Measurements from ENCODE around the gene C1orf146.

DNA sequence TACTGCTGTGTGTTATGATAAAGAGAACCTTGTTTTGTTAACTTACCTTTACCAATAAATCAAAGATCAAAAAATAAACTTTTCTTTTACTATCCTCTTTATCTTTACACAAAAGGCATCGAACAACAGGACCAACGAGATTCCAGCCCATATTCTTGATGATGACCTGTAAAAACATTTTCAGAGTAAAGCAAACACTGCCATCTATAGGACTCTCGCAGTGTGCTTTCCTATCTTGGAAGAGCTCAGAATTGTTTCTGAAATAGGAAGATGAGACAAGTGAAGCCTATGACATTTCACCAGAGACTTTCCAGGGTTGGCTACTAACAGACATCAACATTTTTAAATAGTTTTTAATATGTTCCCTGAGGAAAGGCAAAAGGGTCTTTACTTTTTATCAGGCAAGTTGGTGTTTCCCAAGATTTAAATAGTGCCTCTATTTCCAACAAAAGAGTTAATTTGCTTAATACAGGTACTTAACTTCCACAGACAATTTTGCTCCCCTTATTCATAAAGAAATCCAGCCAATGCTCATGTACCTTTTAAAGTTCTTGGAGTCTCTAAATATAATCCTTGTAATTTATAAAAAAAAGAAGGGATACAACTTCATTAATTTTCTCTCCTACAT, 73.8 kb downstream of the C1orf146 start:
- no peak for TF ChIP-seq POLR2A (IDR thresholded peaks at IDR 0.05)
- TF ChIP-seq, protein P1, sequence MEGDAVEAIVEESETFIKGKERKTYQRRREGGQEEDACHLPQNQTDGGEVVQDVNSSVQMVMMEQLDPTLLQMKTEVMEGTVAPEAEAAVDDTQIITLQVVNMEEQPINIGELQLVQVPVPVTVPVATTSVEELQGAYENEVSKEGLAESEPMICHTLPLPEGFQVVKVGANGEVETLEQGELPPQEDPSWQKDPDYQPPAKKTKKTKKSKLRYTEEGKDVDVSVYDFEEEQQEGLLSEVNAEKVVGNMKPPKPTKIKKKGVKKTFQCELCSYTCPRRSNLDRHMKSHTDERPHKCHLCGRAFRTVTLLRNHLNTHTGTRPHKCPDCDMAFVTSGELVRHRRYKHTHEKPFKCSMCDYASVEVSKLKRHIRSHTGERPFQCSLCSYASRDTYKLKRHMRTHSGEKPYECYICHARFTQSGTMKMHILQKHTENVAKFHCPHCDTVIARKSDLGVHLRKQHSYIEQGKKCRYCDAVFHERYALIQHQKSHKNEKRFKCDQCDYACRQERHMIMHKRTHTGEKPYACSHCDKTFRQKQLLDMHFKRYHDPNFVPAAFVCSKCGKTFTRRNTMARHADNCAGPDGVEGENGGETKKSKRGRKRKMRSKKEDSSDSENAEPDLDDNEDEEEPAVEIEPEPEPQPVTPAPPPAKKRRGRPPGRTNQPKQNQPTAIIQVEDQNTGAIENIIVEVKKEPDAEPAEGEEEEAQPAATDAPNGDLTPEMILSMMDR (IDR thresholded peaks at IDR 0.05), result peak; percentile 32 to 72 (median 56)
